NB4 (cell line): ENCODE data around the gene CEMIP2.

Source experiments
- POLR2A ChIP-seq: IDR thresholded peaks from 2 replicates; pipeline ENCODE4 v1.6.1; 2011; ENCODE audit warnings: mild to moderate bottlenecking; ENCODE audit not compliant: insufficient read length; ENCODE audit errors: extremely low read depth
- TF ChIP-seq, protein P1 (sequence below): IDR thresholded peaks from one replicate; pipeline ENCODE4 v1.5.1; 2012; ENCODE audit warnings: low read depth, low read length

DNA sequence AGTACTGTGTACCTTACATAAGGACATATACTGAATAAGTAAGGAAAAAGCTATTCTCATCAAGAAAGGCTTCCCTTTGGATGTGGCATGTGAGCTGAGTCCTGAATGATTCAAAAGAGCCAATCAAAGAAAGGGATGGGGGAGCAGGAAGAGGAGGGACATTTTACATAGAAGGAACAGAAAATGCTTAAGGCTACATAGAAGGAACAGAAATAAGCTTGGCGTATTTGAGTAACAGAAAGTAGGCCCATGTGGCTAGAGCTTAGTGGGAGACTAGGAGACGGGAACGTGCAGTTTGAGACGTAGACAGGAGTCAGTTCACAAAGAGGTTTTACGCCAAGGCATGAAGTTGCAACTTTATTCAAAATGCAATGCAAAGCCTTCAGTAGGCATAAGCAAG lies 126.3 kb downstream of the CEMIP2 start:
- TF ChIP-seq, protein P1, sequence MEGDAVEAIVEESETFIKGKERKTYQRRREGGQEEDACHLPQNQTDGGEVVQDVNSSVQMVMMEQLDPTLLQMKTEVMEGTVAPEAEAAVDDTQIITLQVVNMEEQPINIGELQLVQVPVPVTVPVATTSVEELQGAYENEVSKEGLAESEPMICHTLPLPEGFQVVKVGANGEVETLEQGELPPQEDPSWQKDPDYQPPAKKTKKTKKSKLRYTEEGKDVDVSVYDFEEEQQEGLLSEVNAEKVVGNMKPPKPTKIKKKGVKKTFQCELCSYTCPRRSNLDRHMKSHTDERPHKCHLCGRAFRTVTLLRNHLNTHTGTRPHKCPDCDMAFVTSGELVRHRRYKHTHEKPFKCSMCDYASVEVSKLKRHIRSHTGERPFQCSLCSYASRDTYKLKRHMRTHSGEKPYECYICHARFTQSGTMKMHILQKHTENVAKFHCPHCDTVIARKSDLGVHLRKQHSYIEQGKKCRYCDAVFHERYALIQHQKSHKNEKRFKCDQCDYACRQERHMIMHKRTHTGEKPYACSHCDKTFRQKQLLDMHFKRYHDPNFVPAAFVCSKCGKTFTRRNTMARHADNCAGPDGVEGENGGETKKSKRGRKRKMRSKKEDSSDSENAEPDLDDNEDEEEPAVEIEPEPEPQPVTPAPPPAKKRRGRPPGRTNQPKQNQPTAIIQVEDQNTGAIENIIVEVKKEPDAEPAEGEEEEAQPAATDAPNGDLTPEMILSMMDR, result no peak
- TF ChIP-seq POLR2A, result no peak
